Gastrocnemius medialis (tissue), 4 donors: ENCODE measurements around the gene TROAP.

Experiments used
- POLR2A ChIP-seq, 2 donors: fragments of 450-650 bp; IDR thresholded peaks; one replicate each; pipeline ENCODE4 v1.6.1; 2017; ENCODE audit warnings: antibody characterized with exemption in 2 of 2, mild to moderate bottlenecking in 2 of 2, moderate library complexity in 2 of 2
- TF ChIP-seq, protein P1 (sequence below), 5 experiments: fragments of 450-650 bp in 3 of 5; fragments of 200-600 bp in 2 of 5; sonication (generic) in 2 of 5; IDR thresholded peaks in 4 of 5; conservative IDR thresholded peaks in 1 of 5; 1 replicate in 4 of 5; 2 replicates in 1 of 5; pipeline ENCODE4 v1.5.1; 2016 to 2019; ENCODE audit warnings: antibody characterized with exemption in 5 of 5, mild to moderate bottlenecking in 3 of 5, moderate library complexity in 3 of 5

GRCh38 chr12:49294804-49295081 is 28.3 kb upstream of the TROAP start:
- TF ChIP-seq, protein P1, sequence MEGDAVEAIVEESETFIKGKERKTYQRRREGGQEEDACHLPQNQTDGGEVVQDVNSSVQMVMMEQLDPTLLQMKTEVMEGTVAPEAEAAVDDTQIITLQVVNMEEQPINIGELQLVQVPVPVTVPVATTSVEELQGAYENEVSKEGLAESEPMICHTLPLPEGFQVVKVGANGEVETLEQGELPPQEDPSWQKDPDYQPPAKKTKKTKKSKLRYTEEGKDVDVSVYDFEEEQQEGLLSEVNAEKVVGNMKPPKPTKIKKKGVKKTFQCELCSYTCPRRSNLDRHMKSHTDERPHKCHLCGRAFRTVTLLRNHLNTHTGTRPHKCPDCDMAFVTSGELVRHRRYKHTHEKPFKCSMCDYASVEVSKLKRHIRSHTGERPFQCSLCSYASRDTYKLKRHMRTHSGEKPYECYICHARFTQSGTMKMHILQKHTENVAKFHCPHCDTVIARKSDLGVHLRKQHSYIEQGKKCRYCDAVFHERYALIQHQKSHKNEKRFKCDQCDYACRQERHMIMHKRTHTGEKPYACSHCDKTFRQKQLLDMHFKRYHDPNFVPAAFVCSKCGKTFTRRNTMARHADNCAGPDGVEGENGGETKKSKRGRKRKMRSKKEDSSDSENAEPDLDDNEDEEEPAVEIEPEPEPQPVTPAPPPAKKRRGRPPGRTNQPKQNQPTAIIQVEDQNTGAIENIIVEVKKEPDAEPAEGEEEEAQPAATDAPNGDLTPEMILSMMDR (IDR thresholded peaks at IDR 0.05 in 4 of 5, conservative IDR thresholded peaks at IDR 0.05 in 1 of 5) = no peak
- TF ChIP-seq POLR2A (IDR thresholded peaks at IDR 0.05) = no peak
